HAP-1 (cell line): ENCODE measurements around the gene DGCR6.
A peak's percentile ranks its signal among the peaks of the same experiment; 100 is the strongest.
"Not testable (repeated sequence)": the region's sequence is repeated elsewhere in the genome, so short reads cannot be mapped to it uniquely, and the experiment has no call there.

Experiments used
- DNase-seq, 2 experiments: peaks; one replicate each; pipeline ENCODE4 v3.0.0-alpha.2; 2016 to 2020; ENCODE audit warnings: low spot score in 2 of 2
- H3K27me3 ChIP-seq: fragments of 250-450 bp; sonication (Bioruptor Pico); 2 replicates; pipeline ENCODE4 v1.5.1; 2020; ENCODE audit warnings: low read depth, mild to moderate bottlenecking, moderate library complexity
- H3K36me3 ChIP-seq: fragments of 250-450 bp; sonication (Bioruptor Pico); replicated peaks from 2 replicates; pipeline ENCODE4 v1.5.1; 2020; ENCODE audit warnings: mild to moderate bottlenecking
- H3K4me1 ChIP-seq: fragments of 250-450 bp; sonication (Bioruptor Pico); 2 replicates; pipeline ENCODE4 v1.5.1; 2020; ENCODE audit warnings: mild to moderate bottlenecking
- H3K4me3 ChIP-seq: fragments of 250-450 bp; sonication (Bioruptor Pico); 2 replicates; pipeline ENCODE4 v1.5.1; 2020; ENCODE audit warnings: mild to moderate bottlenecking, moderate library complexity
- H3K9me3 ChIP-seq: fragments of 250-450 bp; sonication (Bioruptor Pico); 2 replicates; pipeline ENCODE4 v1.5.1; 2020; ENCODE audit warnings: mild to moderate bottlenecking, moderate library complexity
- in situ Hi-C: fragments of 300-500 bp; cut with MboI; formaldehyde crosslinking; loops from 3 replicates; pipeline ENCODE4 v1.14.3; 2020; ENCODE audit warnings: low sequenced_read_pairs, inconsistent platforms, mixed read lengths

Gene DGCR6

GRCh38 chr22:18905540-18906409 lies at the start of gene DGCR6:
Gene DGCR6, plus strand, starts transcription at chr22:18906320. Its CDS starts 55 bp downstream, at chr22:18906375.
- H3K9me3 ChIP-seq = no peaks in the 10 kb centered on the region
- H3K27me3 ChIP-seq = no peaks in the 10 kb centered on the region
- no peaks in the 10 kb centered on the region for H3K36me3 ChIP-seq
- H3K4me1 ChIP-seq = no peaks in the 10 kb centered on the region
- in situ Hi-C loops = no loop called here
- DNase-seq = no peak
- no peak within 1 kb of the TSS for H3K4me3 ChIP-seq

GRCh38 chr22:18859314-18859713 lies 46.8 kb upstream of the DGCR6 start:
- H3K4me1 ChIP-seq, H3K27me3 ChIP-seq, H3K36me3 ChIP-seq, H3K9me3 ChIP-seq, in situ Hi-C loops, H3K4me3 ChIP-seq, DNase-seq: not testable (repeated sequence)

GRCh38 chr22:18881260-18881659 lies 24.9 kb upstream of the DGCR6 start:
- H3K4me1 ChIP-seq, in situ Hi-C loops, H3K9me3 ChIP-seq, H3K36me3 ChIP-seq, H3K4me3 ChIP-seq, H3K27me3 ChIP-seq: not testable (repeated sequence)
- DNase-seq = peak in 1 of 2 experiments; percentile 7

GRCh38 chr22:18884465-18884864 lies 21.7 kb upstream of the DGCR6 start:
- H3K36me3 ChIP-seq, H3K9me3 ChIP-seq, in situ Hi-C loops, H3K4me3 ChIP-seq, DNase-seq, H3K27me3 ChIP-seq, H3K4me1 ChIP-seq: not testable (repeated sequence)

- no peaks in the 10 kb centered on the region for H3K36me3 ChIP-seq
- in situ Hi-C loops = no loop called here
- H3K9me3 ChIP-seq = no peaks in the 10 kb centered on the region
- no peak for DNase-seq
- H3K4me3 ChIP-seq = no peak overlapping the region
- no peaks in the 10 kb centered on the region for H3K4me1 ChIP-seq
- H3K27me3 ChIP-seq = no peaks in the 10 kb centered on the region
Observed at GRCh38 chr22:18888115-18888514, 18.0 kb upstream of the DGCR6 start.

DNA sequence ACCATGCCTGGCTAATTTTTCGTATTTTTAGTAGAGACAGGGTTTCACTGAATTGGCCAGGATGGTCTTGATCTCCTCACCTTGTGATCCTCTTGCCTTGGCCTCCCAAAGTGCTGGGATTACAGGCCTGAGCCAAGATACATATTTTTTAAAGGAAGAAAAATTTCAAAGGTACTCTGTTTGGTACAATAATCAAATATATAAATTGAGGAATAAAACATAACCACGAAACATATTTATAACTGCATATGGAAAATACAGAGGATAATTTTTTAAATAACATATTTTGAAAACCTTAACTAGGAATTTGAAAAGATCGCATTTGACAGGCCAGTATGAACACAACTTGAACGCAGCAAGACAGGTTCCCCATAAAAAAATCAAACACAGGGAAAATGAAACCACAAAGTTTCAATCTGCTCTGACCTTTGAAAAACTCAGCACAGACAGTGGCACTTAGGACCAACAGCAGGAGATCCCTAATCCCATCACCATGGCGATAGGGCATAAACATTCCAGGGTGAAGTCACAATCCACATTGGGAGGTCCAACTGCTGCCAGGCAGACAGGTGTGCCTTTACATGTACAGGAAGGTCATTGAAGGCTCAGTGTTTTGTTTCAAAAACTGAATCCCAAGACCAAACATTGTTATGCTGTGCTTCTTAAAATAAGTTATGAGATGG lies 15.5 kb upstream of the DGCR6 start:
- H3K4me3 ChIP-seq, H3K27me3 ChIP-seq, in situ Hi-C loops, H3K9me3 ChIP-seq, H3K36me3 ChIP-seq, H3K4me1 ChIP-seq, DNase-seq: not testable (repeated sequence)

DNA sequence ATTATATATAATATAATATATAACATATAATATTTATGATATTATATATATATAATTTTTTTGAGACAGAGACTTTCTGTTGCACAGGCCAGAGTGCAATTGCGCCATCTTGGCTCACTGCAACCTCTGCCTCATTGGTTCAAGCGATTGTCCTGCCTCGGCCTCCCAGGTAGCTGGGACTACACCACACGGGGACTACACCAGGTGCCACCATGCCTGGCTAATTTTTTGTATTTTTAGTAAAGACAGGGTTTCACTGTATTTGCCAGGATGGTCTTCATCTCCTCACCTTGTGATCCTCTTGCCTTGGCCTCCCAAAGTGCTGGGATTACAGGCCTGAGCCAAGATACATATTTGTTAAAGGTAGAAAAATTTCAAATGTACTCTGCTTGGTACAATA lies 12.3 kb upstream of the DGCR6 start:
- H3K9me3 ChIP-seq, H3K36me3 ChIP-seq, H3K4me1 ChIP-seq, in situ Hi-C loops, DNase-seq, H3K4me3 ChIP-seq, H3K27me3 ChIP-seq: not testable (repeated sequence)

- H3K4me1 ChIP-seq, DNase-seq, H3K4me3 ChIP-seq, H3K9me3 ChIP-seq, in situ Hi-C loops, H3K36me3 ChIP-seq, H3K27me3 ChIP-seq: not testable (repeated sequence)
Observed at GRCh38 chr22:18896037-18896657, 10.0 kb upstream of the DGCR6 start.

GRCh38 chr22:18906410-18906745 lies 258 bp downstream of the DGCR6 start:
- DNase-seq, H3K9me3 ChIP-seq, H3K4me1 ChIP-seq, H3K27me3 ChIP-seq, H3K4me3 ChIP-seq, in situ Hi-C loops, H3K36me3 ChIP-seq: not testable (repeated sequence)

- no peaks in the 10 kb centered on the region for H3K9me3 ChIP-seq
- no peaks in the 10 kb centered on the region for H3K27me3 ChIP-seq
- peak in 1 of 2 experiments; percentile 34 for DNase-seq
- H3K4me3 ChIP-seq = no peak overlapping the region
- in situ Hi-C loops = no loop called here
- H3K36me3 ChIP-seq = no peaks in the 10 kb centered on the region
- H3K4me1 ChIP-seq = no peaks in the 10 kb centered on the region
Observed at GRCh38 chr22:18906896-18907295, 776 bp downstream of the DGCR6 start.

DNA sequence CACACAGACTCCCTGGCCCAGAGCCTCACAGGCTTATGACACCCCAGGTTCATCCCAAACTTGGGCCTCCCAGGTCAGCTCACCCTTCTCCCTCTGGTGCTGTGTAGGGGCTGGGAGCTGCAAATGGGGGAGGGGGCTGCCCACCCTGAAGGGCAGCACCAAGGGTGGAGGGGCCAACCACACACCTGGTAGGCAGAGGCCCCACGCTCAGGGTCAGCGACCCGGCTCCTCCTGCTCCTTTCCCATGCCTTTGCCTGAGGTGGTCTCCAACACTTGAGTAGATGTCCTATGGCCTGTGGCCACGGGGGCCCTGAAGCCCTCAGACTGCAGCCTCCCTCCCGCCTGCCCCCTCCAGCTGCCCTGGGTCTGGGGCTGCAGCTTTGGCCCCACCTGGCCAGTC lies 3.4 kb downstream of the DGCR6 start:
- no peak overlapping the region for H3K4me3 ChIP-seq
- DNase-seq = no peak
- H3K36me3 ChIP-seq = no peaks in the 10 kb centered on the region
- H3K4me1 ChIP-seq = no peaks in the 10 kb centered on the region
- H3K27me3 ChIP-seq = no peaks in the 10 kb centered on the region
- in situ Hi-C loops = no loop called here
- H3K9me3 ChIP-seq = no peaks in the 10 kb centered on the region

DNA sequence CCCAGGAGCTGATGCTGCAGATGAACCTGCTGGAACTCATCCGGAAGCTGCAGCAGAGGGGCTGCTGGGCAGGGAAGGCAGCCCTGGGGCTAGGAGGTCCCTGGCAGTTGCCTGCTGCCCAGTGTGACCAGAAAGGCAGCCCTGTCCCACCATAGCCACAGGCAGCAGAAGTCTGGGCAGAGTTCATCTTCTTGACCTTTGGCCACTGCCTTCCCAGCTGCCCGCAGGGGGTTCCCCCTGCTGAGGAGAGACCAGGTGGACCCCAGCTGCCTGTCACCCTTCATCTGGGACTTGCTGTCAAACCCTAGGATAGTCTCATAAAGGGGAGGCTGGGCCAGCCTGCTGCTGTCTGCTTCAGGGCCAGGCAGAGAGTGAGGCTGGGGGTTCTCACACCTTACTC lies 5.4 kb downstream of the DGCR6 start:
- in situ Hi-C loops, H3K4me1 ChIP-seq, DNase-seq, H3K9me3 ChIP-seq, H3K27me3 ChIP-seq, H3K36me3 ChIP-seq, H3K4me3 ChIP-seq: not testable (repeated sequence)

GRCh38 chr22:18912264-18912946 lies 6.3 kb downstream of the DGCR6 start:
- H3K27me3 ChIP-seq, H3K4me1 ChIP-seq, H3K9me3 ChIP-seq, DNase-seq, H3K36me3 ChIP-seq, in situ Hi-C loops, H3K4me3 ChIP-seq: not testable (repeated sequence)

DNA sequence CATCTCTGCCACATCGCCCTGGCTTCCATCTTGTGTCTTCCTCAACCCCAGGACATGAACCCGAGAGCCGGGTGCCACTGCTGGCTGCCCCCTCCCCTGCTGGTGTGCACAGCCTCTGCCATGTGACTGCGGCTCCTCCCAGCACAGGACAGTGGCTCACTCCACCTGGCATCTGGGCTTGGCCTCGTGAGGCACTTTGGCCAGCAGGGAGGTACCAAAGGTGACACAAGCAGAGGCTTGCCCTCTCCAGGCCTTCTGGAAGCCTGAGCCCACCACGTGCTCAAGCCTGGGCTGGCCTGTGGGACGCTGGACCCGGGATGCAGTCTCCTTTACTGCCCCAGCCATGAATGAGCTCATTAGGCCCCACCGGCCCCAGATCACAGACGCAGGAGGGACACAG lies 8.4 kb downstream of the DGCR6 start:
- DNase-seq, H3K36me3 ChIP-seq, H3K27me3 ChIP-seq, H3K4me1 ChIP-seq, in situ Hi-C loops, H3K9me3 ChIP-seq, H3K4me3 ChIP-seq: not testable (repeated sequence)
